ENCODE data around the gene CES3. TPM values are rescaled to one million over a fixed set of nuclear protein-coding genes. Genes with fewer than 3 reads are reported as not detected.

CES3 gene
- total RNA-seq, 2 experiments from 2014 or later, result 1.4 to 2.7 TPM

GRCh38 chr16:66913081-66913480, 48.0 kb upstream of the CES3 start:
- Histone ChIP-seq H2AFZ (ENCODE audit: low read length) (no peak overlapping the region), H3K36me3 (ENCODE audit: insufficient read depth, low read length) (no peaks in the 10 kb centered on the region), H3K4me1 (ENCODE audit: insufficient read depth, low read length, poor library complexity, severe bottlenecking) (no peaks in the 10 kb centered on the region), H3K9me3 (ENCODE audit: low read length) (no peaks in the 10 kb centered on the region), H4K20me1 (ENCODE audit: insufficient read depth, low read length) (no peaks in the 10 kb centered on the region), H3K4me3 (ENCODE audit: low read depth, low read length, poor library complexity, severe bottlenecking) (no peak overlapping the region), H3K27ac (ENCODE audit: low read depth, low read length, poor library complexity, severe bottlenecking) (no peak overlapping the region), H3K79me2 (ENCODE audit: insufficient read depth, low read depth, low read length) (no peaks in the 10 kb centered on the region), H3K9me2 (ENCODE audit: insufficient read depth, low read length) (no peaks in the 10 kb centered on the region), H3K4me2 (ENCODE audit: low read length) (no peak overlapping the region)
- intact Hi-C loops (cut with micrococcal nuclease; ENCODE audit: unreplicated experiment), result no loop called here
- ChIA-PET POLR2A (no interaction called here), CTCF (ENCODE audit: unreplicated experiment) (interaction anchor here (0.6 kb wide), 1 partner anchor 263 kb away, joined by 3 read pairs; no protein-coding TSS in a partner anchor)
- TF ChIP-seq EZH2phosphoT487 (IDR thresholded peaks at IDR 0.05; ENCODE audit: borderline replicate concordance, low read depth, low read length) (no peak), CTCF (conservative IDR thresholded peaks at IDR 0.05; ENCODE audit: low read length) (no peak)
- BruUV-seq (replicated peaks), result no TSS peak
- no peak for DNase-seq (ENCODE audit: low spot score)

GRCh38 chr16:66913711-66914110, 47.4 kb upstream of the CES3 start:
- Histone ChIP-seq H3K4me3 (ENCODE audit: low read depth, low read length, poor library complexity, severe bottlenecking) (no peak overlapping the region), H3K9me3 (ENCODE audit: low read length) (no peaks in the 10 kb centered on the region), H3K9me2 (ENCODE audit: insufficient read depth, low read length) (no peaks in the 10 kb centered on the region), H4K20me1 (ENCODE audit: insufficient read depth, low read length) (no peaks in the 10 kb centered on the region), H3K4me2 (ENCODE audit: low read length) (no peak overlapping the region), H3K36me3 (ENCODE audit: insufficient read depth, low read length) (no peaks in the 10 kb centered on the region), H3K4me1 (ENCODE audit: insufficient read depth, low read length, poor library complexity, severe bottlenecking) (no peaks in the 10 kb centered on the region), H3K79me2 (ENCODE audit: insufficient read depth, low read depth, low read length) (no peaks in the 10 kb centered on the region), H3K27ac (ENCODE audit: low read depth, low read length, poor library complexity, severe bottlenecking) (no peak overlapping the region), H2AFZ (ENCODE audit: low read length) (no peak overlapping the region)
- intact Hi-C loops (cut with micrococcal nuclease; ENCODE audit: unreplicated experiment), result no loop called here
- no peak for TF ChIP-seq EZH2phosphoT487 (IDR thresholded peaks at IDR 0.05; ENCODE audit: borderline replicate concordance, low read depth, low read length)
- TF ChIP-seq CTCF (conservative IDR thresholded peaks at IDR 0.05; ENCODE audit: low read length), result no peak
- no peak for DNase-seq (ENCODE audit: low spot score)
- ChIA-PET POLR2A (no interaction called here), CTCF (ENCODE audit: unreplicated experiment) (no interaction called here)
- no TSS peak for BruUV-seq (replicated peaks)

- ChIA-PET CTCF (ENCODE audit: unreplicated experiment) (no interaction called here), POLR2A (no interaction called here)
- Histone ChIP-seq H3K4me1 (ENCODE audit: insufficient read depth, low read length, poor library complexity, severe bottlenecking) (no peaks in the 10 kb centered on the region), H3K79me2 (ENCODE audit: insufficient read depth, low read depth, low read length) (no peaks in the 10 kb centered on the region), H3K9me3 (ENCODE audit: low read length) (no peaks in the 10 kb centered on the region), H3K4me3 (ENCODE audit: low read depth, low read length, poor library complexity, severe bottlenecking) (no peak overlapping the region), H3K4me2 (ENCODE audit: low read length) (no peak overlapping the region), H4K20me1 (ENCODE audit: insufficient read depth, low read length) (no peaks in the 10 kb centered on the region), H3K27ac (ENCODE audit: low read depth, low read length, poor library complexity, severe bottlenecking) (no peak overlapping the region), H2AFZ (ENCODE audit: low read length) (no peak overlapping the region), H3K9me2 (ENCODE audit: insufficient read depth, low read length) (no peaks in the 10 kb centered on the region), H3K36me3 (ENCODE audit: insufficient read depth, low read length) (no peaks in the 10 kb centered on the region)
- intact Hi-C loops (cut with micrococcal nuclease; ENCODE audit: unreplicated experiment), result no loop called here
- DNase-seq (ENCODE audit: low spot score), result no peak
- BruUV-seq (replicated peaks), result no TSS peak
- TF ChIP-seq EZH2phosphoT487 (IDR thresholded peaks at IDR 0.05; ENCODE audit: borderline replicate concordance, low read depth, low read length), result no peak
- no peak for TF ChIP-seq CTCF (conservative IDR thresholded peaks at IDR 0.05; ENCODE audit: low read length)
Measured at GRCh38 chr16:66914541-66914940, 46.5 kb upstream of the CES3 start.

Measured in OCI-LY7 (cell line).